GM18499 (cell line): ENCODE data around the gene EEFSEC.

Experiments used
- ATAC-seq: cut with Tn5 transposase; IDR thresholded peaks from one replicate; pipeline ENCODE4 v1.9.1; 2021; ENCODE audit warnings: moderate number of reproducible peaks; ENCODE audit not compliant: insufficient read depth, unreplicated experiment

The EEFSEC gene

DNA sequence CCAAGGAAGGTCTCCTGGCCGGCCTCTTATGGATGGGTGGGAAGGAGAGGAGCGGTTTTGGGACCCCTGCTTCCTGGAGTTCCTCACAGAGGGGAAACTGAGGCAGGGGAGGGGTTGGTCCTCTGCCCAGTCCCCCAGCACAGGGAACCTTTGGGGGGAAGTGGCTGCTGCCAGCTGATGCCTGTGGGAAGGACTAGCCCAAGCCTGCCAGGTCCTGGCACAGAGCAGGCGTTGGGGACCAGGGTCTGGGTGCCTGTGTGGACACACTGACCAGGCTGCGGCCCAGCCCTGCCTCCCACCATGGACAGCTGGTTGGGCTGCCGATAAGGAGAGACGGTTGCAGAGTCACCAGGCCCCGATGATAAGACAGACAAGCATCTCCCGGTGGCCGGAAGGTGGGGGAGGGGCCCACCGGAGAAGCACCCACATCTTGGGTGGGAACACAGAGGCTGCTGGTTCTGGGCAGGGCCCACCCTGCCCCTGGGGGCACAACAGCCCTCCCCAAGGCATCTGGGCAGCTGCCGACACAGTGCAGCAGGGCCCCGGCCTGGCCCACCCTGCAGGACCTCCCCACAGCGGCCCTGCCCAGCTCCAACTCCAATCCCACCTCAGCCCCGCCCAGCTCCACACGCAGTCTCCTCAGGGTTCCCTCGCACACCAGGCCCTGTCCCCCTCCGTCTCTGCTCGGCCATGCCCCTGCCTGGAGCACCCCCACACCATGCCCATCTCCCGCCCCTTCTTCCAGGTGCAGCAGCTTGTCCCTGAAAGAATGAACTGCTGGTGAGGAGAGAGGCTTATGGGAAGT is 262.7 kb downstream of the EEFSEC start:
- ATAC-seq: no peak

DNA sequence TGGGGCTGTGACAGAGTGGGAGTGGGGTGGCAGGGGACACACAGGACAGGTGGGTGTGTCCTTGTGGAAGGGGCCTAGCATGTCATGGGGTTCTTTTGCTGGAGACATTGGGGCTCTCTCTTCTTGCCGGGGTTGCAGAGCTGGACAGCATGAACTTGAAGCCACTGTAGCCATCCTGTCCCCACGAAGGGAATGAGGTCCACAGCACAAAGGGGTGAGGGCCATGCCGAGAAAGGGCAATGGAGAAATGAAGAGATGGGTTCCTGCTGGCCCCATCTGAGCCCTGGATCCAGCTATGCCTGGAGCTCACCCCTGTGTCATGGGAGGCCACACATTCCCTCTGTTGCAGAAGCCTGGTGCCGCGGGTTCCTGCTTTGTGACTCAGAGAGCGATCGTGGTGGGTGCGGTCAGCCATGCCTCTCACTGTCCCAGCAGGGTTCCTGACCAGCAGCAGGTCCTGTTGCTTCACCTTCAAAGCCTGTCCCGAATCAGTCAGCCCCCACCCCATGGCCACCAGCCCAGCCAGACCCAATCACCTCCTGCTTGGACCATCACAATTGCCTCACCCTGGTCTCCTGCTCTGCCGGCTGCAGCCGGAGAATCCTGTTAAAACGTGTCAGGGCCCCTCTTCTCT is 263.4 kb downstream of the EEFSEC start:
- ATAC-seq: no peak

DNA sequence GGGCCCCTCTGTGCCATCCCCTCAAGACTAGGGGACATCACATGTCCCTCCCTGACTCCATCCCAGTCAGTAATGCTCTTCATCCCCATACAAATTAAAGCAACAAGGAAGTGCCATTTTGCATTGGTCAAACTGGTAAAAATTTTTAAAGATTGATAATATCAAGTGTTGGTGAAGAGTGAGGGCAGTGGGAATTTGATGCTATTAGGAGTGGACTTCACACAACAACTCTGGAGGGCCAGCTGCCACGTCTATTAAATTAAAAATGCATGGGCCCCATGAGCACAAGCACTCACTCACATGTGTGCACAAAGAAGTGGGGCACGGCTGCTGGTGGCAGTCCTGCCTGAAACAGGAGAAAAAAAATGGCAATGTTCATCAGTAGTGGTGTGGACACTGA is 265.6 kb downstream of the EEFSEC start:
- no peak for ATAC-seq

DNA sequence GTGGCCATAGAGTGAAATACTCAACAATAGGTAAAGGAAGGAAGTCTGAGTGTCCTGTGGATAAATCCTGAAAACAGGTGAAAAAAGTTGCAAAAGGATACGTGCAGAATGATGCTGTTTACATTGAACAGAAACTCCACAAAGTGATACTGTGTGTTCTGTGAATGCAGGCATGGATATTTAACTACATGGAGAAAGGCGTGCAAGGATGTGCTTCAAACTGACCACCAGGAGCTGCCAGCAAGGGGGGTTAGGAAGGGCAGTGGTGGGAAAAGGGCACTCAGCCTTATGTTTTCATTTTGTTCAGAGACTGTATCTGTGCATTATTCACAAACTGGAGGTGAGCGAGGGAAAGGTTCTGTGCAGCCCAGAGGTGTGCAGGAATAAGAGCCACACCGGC is 266.0 kb downstream of the EEFSEC start:
- no peak for ATAC-seq

DNA sequence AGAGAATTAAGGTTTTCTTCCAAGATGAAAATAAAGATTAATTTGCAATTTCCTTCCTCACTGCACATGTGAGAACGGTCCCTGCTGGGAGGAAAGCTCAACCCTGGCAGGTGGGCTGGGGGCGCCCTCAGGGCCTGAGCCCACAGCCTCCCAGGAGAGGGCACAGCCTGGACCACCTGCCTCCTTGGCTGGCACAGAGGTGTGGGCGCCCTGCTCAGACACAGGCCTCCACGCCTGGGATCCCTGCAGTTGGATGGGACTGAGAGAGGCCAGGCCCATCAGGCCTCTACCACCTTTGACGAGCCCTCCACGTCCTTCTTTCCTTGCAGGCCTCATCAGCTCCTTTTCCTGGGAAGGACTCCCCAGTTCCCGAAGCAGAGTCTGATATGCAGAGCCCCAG is 267.0 kb downstream of the EEFSEC start:
- ATAC-seq: no peak

DNA sequence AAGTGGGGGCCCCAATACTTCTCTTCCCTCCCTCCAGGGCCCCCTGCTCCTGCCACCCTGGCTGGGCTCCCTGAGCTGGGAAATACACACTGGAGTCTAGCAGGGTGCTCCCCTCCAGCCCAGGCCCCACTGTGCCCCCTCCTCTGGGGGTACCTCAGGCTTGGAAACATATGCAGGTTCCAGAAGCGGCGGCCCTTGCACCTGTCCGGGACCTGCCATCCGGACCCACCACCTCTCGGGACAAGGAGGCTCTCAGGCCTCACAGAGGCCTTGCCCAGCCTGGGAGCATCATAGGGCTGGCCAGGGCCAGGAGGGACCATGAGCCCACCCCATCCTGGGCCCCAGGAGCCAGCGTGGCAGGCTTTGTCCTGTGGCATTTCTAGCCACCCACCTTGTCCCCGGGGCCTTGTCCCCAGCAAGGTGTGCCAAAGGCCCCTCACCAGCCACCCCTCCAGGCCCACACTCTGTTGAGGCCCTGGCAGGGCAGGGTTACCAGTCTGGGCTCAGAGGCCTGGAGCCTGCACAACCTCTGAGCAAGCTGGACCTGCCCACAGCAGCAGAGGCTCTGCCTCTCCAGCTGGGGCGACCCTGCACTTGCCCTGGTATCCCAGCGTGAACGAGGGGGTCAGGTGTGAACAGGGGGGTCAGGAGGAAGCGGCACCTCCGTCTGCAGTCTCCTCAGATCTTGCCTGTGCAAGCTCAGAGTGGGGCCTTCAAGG is 267.6 kb downstream of the EEFSEC start:
- no peak for ATAC-seq

DNA sequence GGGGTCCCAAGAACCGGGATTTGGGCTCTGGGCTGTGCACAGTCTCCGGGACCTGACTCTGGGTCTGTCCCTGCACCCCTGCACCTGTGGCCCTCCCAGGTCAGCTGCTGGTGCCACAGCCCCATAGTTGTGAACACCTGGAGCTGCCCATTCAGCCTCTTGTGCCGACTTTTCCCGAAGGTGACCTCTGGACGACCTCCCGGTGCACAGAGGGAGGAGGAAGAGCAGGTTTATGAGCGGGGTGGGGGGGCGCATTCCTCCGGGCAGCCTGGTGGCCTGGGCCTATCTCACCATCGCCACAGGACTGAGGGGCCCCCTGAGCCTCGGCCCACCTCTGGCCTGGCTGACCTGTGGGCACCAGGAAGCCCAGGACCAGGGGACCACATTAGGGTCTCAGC is 268.2 kb downstream of the EEFSEC start:
- no peak for ATAC-seq

DNA sequence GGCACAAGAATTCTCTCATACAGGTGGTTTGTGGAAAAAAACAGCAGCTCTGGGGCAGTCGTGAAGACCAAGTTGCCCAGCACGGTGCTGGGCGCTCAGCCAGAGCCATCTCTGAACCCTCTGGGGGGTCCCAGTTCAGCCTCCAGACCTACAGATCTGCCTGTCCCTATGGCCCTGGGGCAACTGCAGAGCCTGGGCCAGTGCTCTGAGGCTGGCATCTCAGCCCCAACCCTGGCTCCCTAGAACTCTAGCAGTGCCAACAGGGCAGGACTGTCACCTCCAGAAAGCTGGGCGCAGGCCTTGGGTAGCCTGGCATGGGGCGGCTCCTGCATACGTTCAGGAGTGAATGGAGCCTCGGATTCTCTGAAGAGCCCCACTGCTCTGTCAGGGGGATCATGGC is 268.7 kb downstream of the EEFSEC start:
- no peak for ATAC-seq

DNA sequence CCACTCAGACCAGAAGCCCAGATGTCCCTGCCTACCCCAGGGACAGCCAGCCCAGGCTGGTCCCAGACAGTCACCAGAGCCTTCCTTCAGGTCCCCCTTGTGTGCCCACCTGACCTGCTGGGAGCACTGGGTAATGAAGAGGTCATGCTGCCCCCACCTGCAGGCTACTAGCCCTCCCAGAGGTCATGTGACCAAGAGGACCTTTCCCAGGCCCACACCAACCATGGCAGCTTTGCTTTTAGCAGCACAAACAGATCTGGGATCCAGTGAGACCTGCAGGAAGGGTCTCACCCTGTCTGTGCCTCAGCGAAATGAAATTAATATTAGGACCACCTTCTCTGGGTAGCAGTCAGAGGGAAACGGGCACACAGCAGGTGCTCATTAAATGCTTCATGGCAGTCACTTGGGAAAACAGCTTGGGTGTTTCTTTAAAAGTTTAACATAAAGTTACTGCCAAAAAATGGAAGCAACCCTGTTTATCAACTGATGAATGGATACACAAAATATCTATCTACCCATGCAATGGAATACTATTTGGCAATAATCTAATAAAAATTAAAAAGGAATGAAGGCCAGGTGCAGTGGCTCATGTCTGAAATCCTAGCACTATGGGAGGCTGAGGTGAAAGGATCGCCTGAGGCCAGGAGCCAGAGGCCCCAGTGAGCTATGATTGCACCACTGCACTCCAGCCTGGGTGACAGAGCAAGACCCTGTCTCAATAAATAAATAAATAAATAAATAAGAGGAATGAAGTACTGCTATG is 269.7 kb downstream of the EEFSEC start:
- ATAC-seq: no peak

DNA sequence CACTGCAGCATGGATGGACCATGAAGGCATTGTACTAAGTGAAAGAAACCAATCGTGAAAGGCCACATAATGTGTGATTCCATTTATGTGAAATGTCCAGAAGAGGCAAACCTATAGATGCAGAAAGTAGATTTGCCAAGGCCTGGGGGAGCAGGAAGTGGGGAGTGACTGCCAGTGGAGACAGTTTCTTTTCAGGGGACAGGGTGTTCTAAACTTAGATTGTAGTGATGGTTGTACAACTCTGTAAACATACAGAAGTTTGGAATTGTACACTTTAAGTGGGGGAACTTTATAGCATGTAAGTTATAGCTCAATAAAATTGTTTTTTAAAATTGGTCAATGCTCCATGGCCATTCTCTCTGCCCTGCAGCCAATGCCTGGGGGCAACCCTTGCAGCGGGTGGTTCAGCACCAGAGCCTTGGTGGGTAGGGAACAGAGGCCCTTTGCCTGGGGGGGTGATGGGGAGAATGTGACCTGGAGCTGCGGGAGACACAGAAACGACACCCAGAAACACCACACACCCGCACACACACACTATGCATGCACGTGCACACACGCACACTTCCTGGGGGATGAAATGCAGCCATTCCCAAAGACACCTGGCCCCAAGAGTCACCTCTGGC is 270.4 kb downstream of the EEFSEC start:
- ATAC-seq: no peak

DNA sequence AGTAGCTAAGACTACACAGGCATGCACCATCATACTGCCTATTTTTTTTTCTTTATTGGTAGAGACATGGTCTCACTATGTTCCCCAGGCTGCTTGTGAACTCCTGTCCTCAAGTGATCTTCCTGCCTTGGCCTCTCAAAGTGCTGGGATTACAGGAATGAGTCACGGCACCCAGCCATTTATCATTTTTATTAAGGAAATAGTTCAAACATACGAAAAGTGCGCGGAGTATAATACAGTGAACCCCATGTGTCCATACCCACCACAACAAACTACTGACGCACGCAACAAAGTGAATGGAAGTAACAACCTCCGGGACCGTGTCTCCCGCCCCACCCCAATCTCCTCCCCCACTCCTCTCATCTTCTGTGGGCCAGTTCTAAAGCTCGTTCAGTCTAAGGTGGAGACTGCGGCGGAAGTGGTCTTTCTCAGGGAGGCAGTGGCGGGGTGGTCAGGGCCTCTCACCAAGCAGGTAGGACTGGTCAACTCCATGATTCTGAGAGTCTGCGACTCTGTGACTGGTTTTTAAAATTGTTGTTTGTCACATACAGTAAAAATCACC is 271.3 kb downstream of the EEFSEC start:
- ATAC-seq: no peak

DNA sequence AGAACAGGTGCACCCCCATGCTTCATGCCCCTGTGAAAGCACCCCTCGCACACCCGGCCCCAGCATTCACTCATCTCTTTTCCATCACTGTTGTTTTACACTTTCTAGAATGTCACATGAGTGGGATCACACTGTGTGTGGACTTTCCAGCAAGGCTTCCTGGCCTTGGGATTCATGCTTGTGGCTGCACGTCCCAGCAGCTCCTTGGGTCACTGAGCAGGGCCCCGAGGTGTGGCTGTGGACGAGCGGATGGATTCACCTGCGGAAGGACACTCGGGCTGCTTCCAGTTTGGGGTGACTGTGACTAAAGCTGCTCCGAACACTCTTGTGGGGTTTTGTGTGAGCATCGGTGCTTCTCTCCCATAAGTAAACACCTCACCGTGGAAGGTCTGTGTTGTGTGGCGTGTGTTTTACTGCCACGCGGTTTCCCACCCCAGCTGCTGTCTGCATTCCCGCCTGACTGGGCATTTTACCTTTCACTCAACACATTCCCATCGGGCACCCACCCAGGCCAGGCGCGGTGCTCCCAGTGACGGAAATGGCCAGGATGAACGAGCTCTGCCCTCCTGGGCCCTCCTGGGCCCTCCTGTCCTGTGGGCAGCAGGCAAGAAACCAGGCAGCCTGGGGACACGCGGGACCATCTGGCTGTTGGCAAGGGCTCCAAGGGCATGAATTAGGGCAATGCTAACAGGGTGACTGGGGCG is 272.0 kb downstream of the EEFSEC start:
- no peak for ATAC-seq

DNA sequence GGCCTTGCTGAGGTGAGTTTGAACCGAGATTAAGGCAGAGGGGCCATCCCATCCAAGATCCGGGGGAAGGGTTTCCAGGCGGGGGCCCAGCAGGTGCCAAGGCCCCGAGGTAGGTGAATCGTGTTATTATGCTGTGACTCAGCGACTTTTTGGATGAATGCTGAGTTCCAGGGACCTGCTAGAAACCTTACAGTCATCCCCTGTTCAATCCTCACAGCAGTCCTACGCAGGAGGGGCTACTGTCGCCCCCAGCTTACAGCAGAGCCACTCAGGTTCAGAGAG is 272.5 kb downstream of the EEFSEC start:
- ATAC-seq: no peak

DNA sequence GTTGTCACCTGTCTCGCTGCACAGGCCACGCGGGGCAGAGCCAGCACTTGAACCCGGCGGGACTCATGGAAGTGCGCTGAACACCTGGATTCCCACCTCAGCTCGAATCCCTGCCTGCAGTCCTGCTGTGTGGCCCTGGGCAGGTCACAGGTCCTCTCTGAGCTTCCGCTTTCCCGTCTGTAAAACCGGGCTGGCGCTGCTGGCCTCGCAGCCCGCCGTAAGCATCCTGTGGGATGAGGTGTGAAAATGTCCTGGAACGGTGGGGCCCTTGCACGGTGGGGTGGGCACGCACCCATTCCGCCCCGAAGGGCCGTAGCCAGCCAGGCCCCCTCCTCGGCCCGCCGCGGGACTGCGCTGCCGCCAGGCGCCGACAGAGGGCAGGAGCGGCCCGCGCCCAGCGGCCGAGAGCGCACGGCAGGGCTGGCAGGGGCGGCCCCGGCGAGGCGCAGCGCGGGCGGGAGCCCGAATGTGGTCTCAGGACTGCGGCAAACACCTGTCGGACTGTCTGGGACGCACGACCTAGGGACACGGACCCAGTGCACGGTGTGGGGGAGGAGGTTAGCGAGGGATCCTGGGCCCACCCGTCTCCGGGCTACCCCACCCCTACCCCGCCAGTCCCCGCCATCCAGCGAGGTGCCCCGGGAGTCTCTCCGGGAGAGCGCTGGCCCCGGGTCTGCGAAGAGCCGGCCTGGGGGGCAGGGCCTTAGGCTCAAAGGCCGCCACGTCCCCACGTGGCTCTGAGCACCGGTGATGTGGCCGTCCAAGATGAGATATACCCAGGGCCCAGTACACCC is 273.0 kb downstream of the EEFSEC start:
- no peak for ATAC-seq

DNA sequence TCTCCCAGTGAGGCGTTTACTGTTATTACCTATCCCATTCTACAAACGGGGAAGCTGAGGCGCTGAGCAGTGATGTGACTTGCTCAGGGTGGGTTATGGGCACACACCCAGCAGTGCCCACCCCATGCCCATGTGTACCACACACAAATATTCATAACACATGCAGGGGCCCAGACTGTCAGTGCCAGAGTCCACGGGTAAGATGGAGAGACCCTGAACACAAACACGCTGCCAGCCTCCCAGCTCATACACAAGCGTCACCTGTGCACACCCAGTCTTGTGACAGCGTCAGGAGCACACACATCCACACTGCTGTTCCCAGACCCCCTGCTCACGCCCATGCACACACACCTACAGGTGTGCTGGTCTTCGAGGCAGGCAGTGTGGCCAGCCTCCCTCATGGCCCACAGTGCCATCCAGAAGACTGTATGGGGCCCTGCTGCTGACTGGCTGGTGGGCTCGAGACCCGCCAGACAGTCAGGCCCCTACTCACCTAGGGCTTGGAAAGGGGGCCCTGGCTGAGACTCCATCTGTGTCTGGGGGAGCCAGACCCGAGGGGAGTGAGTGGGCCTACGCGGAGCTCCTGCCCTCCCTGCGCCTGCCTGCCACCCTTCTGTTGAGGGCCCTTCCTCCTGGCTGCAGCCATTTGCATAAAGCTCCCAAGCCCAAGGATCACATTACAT is 274.0 kb downstream of the EEFSEC start:
- ATAC-seq: no peak

DNA sequence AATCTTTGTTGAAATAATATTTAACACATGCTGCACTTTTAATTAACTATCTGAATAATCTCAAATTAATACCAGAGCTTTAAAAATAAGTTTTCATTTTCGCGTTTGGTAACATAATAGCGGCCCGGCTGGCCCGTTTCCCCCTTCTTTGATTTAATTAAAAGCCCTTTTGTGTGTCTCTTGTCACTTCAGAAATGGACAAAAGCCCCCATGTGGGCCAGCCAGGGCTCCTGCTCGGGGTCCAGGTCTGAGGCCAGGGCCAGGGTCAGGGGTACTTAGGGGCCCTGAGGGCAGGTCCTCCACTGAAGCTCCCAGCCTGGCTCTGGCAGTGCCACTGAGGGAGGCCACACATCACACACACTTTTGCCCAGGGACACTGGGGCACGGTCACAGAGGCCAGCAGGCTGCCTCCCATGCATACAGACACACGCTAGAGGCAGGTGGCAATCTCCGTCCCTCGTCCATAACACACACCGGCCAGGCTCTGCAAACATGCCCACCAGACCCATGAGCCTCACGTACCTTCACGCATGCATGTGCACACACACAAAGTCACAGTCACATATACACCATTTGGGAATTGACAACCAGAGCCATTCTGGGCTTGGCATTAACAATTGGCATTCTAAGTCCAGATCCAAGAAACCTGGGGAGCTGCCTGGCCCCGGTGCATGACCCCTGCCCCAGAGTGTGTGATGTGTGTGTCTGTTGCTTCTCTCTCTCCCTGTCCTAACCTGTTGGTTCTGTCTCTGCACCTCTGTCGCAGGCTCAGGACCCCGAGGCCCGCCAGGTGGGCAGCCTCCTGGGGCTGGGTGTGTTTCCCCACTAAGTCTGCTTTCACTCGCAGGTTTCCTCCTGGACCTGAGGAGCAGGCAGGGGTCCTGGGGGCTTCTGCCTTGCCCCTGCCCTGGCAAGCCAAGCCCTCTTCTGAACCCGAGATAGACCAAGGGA is 274.9 kb downstream of the EEFSEC start:
- ATAC-seq: no peak

DNA sequence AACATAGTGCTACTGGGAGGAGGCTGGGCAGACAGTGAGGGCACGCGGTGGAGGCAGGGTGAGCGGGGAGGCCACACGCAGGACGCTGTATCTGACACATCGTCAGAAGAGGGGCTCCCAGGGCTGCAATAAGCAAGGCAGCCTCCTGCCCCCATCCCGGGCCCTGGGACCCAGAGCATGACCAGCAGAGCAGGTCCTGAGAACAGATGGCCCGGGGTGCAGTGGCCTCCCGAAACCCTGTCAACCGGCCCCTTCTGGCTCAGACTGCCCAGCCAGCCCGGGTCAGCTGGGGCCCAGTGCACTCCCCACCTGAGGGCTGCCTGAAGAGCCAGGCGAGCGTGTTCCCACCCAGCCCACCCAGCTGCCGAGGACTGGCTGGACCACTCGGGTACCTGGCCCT is 276.0 kb downstream of the EEFSEC start:
- no peak for ATAC-seq
